Skin epidermis (tissue), 12 donors: Measurements from ENCODE around the gene CCDC40.
"Not testable (repeated sequence)": the region's sequence is repeated elsewhere in the genome, so short reads cannot be mapped to it uniquely, and the experiment has no call there.

Experiments
- H3K27ac ChIP-seq, 21 experiments: fragments of 200-600 bp; sonication (generic) in 11 of 21; one replicate each; pipeline ENCODE4 v1.5.0; 2020; ENCODE audit warnings: mild to moderate bottlenecking in 3 of 21, inconsistent platforms in 2 of 21, moderate library complexity in 2 of 21
- H3K4me3 ChIP-seq, 7 experiments: fragments of 200-600 bp; sonication (generic) in 2 of 7; one replicate each; pipeline ENCODE4 v1.5.0; 2020; ENCODE audit warnings: inconsistent platforms in 2 of 7, mild to moderate bottlenecking in 2 of 7, moderate library complexity in 1 of 7

CCDC40 gene

DNA sequence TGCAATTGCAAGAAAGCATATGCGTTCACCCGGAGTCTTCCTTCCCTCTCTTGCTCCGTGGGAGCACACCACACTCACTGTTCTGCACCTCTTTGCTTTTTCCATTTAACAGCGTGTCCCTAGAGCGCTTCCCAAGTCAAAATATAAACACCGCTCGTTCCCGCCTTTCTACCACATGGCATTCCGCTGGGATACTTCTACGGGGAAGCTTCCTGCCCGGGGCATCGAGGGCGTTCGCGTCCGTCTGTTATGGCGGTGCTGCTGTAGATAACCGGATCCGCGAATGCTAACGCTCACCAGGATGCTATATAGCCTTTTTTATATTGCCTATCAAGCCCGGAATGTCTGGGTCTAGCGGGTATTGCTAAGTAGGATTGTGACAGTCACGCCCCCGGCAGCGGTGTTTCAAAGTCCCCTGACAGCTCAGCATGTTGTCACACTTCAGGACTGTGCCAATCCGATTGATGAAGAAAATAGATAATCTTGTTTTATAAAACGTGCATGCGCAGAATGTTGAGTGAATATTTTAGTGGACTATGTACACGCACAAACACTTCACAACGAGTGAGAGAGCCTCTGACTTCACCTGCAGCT, 31.0 kb downstream of the CCDC40 start:
- no peak overlapping the region for H3K27ac ChIP-seq
- H3K4me3 ChIP-seq = no peak overlapping the region

DNA sequence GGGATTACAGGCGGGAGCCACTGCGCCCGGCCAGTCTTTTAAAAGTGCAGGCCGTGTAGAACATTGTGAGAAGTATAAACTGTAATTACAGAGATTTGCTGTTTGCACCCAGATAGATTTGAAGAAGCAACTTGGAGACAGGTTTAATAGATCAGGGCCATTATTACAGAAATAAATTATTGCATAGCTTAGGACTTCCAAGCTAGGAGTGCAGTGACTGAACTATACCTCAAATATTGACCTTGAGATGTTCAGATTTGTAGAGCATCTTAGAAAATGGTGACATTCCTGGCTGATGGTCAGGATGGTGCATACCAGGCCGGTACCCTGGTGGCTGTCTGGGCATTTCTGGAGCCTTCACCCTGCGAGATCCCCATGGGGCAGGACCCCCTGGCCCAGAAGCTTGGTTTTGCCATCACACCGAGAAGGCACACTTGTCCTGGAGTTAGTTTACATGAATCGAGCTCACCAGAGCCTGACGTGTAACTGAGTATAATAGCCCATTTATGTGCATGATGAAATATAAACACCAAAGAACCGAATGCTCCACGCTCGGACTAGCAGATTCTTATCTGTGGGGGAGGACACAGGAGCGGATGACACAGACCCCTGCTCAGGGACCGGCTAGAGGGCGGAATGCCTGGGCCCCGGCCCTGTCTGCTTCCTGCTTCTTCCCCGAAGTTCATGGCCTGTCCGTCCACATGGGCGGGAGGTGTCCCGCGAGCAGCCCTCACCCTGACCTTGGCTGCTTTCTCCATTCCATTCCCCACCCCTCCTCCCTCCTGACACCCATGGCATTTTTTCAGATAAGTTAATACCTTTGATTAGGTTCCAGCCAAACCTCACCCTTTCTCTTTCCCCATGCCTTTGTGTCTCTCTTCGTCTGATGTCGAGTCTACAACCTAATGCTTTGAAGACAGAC, 32.1 kb downstream of the CCDC40 start:
- H3K27ac ChIP-seq = peak overlapping the region in 4 of 21 experiments; percentile 28 to 35 (median 30)
- no peak overlapping the region for H3K4me3 ChIP-seq

DNA sequence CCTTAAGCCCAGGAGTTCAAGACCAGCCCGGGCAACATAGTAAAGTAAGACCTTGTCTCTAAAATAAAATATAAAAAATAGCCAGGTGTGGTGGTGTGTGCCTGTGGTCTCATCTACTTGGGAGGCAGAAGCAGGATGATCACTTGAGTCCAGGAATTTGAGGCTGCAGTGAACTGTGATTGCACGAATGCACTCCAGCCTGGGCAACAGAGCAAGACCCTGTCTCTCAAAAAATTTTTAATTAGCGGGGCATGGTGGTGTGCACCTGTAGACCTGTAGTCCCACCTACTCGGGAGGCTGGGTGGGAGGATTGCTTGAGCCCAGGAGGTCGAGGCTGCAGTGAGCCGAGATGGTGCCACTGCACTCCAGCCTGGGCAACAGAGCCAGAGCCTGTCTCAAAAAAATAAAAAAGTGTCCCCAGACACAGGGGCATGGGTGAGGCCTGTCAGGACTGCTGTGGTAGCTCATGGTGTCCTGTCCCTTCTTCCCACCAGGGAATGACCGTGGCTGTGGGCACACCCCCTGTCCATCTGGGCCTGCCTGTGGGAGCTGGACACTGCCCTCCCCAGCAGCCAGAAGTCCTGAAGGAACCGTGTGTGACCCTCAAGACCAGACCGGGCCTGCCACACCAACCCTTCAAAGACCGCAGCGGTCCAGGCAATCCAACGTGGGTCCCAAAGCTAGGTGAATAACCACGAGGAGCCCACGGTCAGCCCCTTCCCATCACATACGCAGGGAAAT, 34.1 kb downstream of the CCDC40 start:
- H3K4me3 ChIP-seq = peak overlapping the region in 4 of 7 experiments; percentile 4 to 28 (median 22)
- peak overlapping the region in 17 of 21 experiments; percentile 9 to 89 (median 76) for H3K27ac ChIP-seq

DNA sequence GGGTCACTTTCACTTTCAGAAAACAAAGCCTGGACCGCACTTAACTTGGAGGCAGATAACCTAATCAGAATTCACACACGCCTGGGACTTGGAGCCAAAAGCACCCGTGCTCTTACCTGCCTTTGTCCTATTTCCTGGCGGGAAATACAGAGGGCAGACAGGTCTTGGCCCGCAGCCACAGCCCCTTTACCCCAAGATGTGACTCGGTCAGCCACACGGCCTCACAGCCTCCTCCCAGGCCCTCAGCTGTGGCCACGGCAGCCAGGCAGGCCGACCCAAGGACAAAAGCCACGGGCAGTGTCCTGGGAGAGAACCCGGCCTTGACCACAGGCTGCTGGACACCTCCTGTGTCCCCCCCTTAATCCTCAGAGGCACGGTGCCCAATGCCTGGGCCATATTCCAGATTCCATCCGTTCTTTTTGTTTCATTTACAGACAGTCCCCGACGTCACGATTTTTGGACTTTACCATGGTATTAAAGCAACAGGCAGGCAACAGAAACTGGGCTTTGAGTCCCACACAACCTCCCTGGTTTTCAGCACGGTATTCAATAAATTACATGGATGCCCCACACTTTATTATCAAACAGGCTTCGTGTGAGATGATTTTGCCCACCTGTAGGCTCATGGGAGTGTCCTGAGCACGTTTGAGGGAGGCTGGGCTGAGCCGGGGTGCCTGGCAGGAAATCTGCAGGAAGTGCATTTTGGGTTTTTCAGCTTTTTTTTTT, 34.8 kb downstream of the CCDC40 start:
- H3K4me3 ChIP-seq = peak overlapping the region in 5 of 7 experiments; percentile 4 to 28 (median 19)
- H3K27ac ChIP-seq = peak overlapping the region in 19 of 21 experiments; percentile 2 to 89 (median 74)

DNA sequence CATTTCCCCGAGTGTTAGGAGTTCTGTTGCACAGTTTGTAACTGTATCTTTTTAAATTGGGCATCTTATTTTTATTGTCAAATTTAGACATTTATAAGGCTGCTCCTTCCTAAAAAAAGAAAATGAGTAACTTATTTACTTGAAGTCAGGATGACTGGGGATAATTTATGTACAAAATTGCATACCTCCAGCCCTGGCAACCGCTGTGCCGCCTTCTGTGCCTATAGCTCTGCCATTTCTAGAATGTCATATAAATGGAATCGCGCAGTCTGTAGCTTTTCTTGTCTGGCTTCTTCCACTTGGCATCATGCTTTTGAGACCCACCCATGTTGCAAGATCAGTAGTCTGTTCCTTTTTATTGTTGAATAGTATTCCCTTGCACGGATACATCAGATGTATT, 36.0 kb downstream of the CCDC40 start:
- Histone ChIP-seq H3K27ac (no peak overlapping the region), H3K4me3 (no peak overlapping the region)

DNA sequence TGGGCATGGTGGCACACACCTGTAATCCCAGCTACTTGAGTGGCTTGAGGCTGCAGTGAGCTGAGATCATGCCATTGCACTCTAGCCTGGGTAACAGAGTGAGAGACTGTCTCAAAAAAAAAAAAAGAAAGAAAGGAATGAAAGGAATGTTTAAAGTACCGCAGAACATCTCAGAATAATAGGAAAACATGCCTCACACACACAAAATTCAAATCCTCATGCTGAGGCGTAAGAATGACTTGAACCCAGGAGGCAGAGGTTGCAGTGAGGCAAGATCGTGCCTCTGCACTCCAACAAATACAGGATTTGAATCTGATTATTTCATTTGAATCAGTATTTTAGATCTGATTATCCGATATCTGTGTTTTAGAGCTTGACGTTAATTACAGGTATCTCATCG, 43.6 kb downstream of the CCDC40 start:
- no peak overlapping the region for H3K27ac ChIP-seq
- no peak overlapping the region for H3K4me3 ChIP-seq

DNA sequence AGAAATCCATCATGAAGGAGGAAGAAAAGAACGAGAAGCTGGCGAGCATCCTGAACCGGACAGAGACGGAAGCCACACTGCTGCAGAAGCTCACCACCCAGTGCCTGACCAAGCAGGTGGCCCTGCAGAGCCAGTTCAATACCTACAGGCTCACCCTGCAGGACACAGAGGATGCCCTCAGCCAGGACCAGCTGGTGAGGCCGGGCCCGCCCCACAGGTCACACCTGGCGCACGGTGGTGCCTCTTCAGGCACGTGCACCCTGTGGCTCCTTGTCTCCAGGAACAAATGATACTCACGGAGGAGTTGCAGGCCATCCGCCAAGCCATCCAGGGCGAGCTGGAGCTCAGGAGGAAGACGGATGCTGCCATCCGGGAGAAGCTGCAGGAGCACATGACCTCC, 45.2 kb downstream of the CCDC40 start:
- Histone ChIP-seq H3K4me3 (no peak overlapping the region), H3K27ac (no peak overlapping the region)

DNA sequence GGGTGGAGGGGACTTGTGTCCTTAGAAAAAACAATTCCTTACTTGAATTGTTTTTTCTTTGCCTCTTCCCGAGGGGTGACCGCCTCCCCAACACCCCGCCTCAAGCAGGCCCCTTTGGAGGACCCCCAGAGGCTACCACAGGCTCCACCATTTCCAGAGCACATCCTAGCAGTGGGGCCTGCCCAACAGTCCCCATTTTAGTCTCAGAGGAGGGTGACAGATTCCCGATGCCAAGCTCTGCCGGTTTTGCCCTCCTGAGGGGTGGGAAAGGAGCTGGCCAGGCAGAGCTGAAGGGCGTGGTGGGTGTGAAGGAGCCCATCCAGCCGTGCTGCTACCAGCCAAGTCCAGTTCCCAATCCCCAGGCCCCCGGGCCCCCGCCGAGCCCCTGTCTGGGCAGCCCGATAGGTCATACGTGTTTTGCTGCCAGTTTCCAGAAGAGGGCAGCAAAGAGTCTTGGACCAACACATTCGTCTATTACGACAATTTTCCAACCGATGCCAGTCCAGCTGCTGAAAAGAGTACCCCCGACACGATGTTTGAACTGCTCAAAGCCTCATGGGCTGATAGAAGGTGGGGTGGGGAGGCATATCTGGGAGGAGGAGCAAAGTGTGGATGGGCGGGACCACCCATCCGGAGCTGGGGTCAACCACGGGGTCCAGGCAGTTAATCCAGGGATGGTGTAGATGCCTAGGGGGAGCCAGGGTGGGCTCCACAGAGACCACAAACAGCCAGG, 46.1 kb downstream of the CCDC40 start:
- peak overlapping the region in 1 of 21 experiments; percentile 45 for H3K27ac ChIP-seq
- no peak overlapping the region for H3K4me3 ChIP-seq

DNA sequence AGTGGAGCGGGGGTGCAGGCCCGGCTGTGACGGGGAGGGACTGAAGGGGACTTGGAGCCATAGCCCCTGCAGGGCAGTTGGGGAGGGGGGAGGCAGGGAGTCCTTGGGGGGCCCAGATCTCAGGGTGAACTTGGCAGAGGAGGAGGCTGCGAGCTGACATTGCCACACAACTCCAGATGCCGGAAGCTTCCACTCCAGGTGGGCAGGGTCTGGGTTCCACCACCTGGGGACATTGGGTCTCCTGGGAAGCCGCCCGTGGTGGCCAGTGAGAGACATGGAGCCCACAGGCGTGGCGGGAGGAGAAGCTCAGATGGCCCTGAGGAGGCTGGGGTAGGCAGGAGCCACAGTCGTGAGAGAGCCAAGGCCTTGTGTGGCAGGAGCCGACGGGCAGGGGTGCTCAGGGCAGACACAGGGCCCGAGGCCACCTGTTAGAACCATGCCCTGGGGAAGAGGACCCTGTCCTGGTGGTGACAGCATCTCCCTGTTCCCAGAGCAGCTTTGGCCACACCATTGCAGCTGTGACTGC, 46.8 kb downstream of the CCDC40 start:
- peak overlapping the region in 1 of 21 experiments; percentile 45 for H3K27ac ChIP-seq
- no peak overlapping the region for H3K4me3 ChIP-seq

DNA sequence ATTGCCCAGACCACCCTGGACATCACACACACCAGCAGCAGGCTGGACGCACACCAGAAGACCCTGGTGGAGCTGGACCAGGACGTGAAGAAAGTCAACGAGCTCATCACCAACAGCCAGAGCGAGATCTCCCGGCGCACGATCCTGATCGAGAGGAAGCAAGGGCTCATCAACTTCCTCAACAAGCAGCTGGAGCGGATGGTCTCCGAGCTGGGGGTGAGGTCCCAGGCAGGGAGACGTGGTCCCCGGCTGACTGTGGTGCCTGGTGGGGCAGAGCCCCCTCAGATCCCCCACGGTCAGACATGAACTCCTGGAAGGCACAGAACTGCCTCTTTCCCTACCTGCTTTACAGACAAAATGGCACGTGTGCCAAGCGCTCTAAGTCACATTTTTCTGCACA, 48.3 kb downstream of the CCDC40 start:
- Histone ChIP-seq H3K27ac (no peak overlapping the region), H3K4me3 (no peak overlapping the region)

DNA sequence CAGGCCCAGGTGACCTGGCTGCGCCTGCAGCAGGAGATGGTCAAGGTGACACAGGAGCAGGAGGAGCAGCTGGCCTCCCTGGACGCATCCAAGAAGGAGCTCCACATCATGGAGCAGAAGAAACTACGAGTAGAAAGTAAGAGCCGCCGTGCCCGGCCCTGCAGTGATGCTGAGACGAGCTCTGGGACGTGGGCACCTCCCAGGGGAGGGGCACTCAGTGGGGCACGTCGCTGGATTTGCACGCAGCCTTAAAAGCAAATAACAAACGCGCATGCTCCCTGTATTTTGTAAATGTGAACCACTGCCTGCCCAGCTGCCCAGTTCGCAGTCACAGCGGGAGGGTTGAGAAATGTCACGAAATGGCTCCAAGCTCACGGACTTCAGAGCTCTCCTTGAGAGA, 49.6 kb downstream of the CCDC40 start:
- no peak overlapping the region for H3K27ac ChIP-seq
- H3K4me3 ChIP-seq = no peak overlapping the region

DNA sequence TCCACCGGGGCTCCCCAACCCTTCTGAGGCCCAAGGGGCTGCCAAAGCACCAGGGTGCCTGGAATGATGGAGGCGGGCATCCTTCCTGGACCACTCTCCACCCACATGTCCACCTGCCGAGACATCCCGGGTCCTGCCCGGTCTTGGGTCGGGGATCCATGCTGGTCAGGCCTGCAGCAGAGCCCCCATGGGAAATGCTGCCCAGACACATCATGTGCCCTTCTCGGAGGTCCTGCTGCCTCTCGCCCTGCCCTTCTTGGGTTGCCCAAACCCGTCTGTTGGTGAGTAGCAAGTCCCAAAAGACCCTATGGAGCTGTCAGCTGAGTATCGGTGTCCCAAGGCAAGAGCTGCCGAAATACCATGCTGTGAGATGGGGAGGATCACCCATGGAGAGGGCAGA, 50.2 kb downstream of the CCDC40 start:
- Histone ChIP-seq H3K27ac (no peak overlapping the region), H3K4me3 (no peak overlapping the region)

DNA sequence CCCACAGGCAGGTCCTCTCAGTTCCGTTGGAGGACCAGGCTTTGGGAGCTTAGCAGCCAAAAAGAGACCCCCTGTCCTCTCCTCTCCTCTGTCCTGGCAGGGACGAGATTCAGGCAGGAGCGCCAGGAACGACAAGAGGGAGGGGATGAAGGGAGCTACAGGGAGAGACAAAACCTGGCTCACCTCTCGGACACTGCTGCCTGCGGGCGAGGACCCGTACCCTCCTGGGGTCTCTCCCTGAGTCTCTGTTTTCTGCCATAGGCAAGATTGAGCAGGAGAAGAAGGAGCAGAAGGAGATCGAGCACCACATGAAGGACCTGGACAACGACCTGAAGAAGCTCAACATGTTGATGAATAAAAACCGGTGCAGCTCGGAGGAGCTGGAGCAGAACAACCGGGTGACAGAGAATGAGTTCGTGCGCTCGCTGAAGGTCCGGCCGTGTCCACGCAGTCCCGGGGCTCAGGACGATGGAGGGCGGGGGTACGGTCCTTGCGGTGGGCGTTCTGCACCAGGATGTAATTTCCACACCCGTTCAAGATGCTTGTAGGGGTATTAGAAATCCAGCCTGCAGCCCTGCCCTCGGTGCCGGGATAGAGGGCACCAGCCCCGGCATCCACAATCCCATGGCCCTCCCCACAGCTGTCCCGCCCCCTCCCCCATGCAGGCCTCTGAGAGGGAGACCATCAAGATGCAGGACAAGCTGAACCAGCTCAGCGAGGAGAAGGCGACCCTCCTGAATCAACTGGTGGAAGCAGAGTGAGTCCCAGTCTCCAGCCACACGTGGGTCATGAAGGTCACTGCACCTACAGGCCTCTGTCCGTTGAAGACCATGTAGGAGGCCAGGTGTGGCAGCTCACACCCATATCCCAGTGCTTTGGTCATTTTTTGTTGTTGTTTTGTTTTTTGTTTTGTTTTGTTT, 51.2 kb downstream of the CCDC40 start:
- Histone ChIP-seq H3K27ac (no peak overlapping the region), H3K4me3 (no peak overlapping the region)

DNA sequence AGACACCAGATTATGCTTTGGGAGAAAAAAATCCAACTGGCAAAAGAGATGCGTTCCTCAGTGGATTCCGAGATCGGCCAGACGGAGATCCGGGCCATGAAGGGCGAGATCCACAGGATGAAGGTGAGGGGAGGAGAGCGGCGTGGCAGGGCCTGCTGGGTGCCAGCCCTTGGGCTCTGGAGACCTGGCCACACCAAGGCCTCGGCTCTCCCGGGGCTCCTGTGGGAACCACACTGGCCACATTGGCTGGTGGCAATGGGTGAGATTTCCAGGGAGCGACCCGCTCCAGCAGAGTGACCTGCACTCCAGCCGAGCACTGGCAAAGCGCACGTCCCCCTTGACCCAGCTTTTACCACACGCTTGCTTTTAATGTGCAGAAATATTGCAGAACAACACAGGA, 53.3 kb downstream of the CCDC40 start:
- Histone ChIP-seq H3K27ac (no peak overlapping the region), H3K4me3 (no peak overlapping the region)

DNA sequence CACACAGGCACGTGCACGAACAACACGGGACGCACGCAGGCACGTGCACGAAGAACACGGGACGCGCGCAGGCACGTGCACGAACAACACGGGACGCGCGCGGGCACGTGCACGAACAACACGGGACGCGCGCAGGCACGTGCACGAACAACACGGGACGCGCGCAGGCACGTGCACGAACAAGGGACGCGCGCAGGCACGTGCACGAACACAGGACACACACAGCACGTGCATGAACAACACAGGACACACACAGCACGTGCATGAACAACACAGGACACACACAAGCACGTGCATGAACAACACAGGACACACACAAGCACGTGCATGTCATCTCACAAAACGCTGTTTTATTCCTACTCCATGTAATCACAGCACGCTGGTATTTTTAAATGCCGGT, 53.7 kb downstream of the CCDC40 start:
- H3K27ac ChIP-seq, H3K4me3 ChIP-seq: not testable (repeated sequence)

DNA sequence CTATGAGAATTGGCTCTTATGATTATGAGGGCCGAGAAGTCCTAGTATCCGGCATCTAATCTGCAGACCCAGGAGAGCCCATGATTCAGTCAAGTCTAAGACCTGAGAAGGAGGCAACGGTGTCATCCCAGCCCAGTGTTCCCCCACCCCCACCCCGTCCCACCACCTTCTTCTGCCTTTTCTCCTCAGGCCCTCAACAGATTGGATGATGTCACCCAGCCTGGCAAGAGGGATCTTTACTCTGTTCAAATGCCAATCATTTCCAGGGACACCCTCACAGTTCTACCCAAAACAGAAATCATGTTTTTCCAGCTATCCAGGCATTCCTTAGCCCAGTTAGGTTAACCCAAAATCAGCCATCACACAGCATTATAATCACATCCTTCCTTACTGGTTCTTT, 54.9 kb downstream of the CCDC40 start:
- H3K27ac ChIP-seq = peak overlapping the region in 1 of 21 experiments; percentile 69
- no peak overlapping the region for H3K4me3 ChIP-seq

DNA sequence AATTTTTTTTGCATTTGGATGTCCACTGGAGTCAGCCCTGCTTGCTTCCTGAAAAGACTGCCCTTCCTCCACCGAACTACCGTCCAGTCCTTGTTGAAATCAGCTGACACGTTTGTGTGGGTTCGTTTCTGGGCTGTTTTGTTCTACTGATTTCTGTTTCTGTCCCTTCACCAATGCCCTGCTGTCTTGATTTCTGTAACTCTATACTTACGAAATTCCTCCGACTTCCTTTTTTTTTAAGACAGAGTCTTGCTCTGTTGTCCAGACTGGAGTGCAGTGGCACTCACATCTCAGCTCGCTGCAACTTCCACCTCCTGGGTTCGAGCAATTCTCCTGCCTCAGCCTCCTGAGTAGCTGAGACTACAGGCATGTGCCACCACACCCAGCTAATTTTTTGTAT, 56.5 kb downstream of the CCDC40 start:
- Histone ChIP-seq H3K4me3 (no peak overlapping the region), H3K27ac (peak overlapping the region in 10 of 21 experiments; percentile 24 to 72 (median 48))
